ENCODE results near the gene ATP8A2. TPM values are rescaled to one million over a fixed set of nuclear protein-coding genes. Genes with fewer than 3 reads are reported as not detected.

The ATP8A2 gene
- total and polyA plus RNA-seq, 11 donors = 0.01 to 0.29 (median 0.05) TPM; not detected in 2

DNA sequence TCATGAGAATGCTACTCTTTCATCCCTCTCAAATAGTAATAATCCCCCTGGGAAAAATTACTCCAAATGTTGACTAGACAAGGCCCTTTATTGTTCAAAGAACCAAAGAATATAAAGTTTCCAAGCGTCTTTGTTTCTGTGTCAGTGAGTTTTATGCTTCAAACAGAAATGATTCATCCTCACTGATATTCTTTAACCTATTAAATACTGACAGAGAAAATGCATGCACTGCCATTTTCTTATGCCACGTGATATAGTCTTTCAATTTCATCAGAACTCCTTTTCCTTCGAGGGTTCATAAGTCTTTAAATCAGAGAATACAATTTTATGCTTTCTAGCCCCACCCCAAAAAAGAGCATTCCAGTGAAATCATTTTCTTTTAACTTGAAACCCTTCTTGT is 468.5 kb downstream of the ATP8A2 start:
- TF ChIP-seq, protein P1, sequence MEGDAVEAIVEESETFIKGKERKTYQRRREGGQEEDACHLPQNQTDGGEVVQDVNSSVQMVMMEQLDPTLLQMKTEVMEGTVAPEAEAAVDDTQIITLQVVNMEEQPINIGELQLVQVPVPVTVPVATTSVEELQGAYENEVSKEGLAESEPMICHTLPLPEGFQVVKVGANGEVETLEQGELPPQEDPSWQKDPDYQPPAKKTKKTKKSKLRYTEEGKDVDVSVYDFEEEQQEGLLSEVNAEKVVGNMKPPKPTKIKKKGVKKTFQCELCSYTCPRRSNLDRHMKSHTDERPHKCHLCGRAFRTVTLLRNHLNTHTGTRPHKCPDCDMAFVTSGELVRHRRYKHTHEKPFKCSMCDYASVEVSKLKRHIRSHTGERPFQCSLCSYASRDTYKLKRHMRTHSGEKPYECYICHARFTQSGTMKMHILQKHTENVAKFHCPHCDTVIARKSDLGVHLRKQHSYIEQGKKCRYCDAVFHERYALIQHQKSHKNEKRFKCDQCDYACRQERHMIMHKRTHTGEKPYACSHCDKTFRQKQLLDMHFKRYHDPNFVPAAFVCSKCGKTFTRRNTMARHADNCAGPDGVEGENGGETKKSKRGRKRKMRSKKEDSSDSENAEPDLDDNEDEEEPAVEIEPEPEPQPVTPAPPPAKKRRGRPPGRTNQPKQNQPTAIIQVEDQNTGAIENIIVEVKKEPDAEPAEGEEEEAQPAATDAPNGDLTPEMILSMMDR (IDR thresholded peaks at IDR 0.05) = no peak
- no peak for TF ChIP-seq POLR2A (IDR thresholded peaks at IDR 0.05)
- H3K27me3 ChIP-seq = peaks cover 0 to 11% (median 0%) of the 10 kb centered on the region in 9 donors
- 70 to 75% (median 72%) methylated on average over 3 of the region's 3 CpGs for WGBS, 4 donors
- H3K27ac ChIP-seq = no peak overlapping the region
- ATAC-seq = no peak
- intact Hi-C loops (cut with DNase I) = no loop called here
- H3K4me3 ChIP-seq = no peak overlapping the region
- DNase-seq = no peak
- peaks cover 0 to 3% (median 0%) of the 10 kb centered on the region in 12 donors for H3K4me1 ChIP-seq
- H3K36me3 ChIP-seq = no peaks in the 10 kb centered on the region
- H3K9me3 ChIP-seq = no peaks in the 10 kb centered on the region

DNA sequence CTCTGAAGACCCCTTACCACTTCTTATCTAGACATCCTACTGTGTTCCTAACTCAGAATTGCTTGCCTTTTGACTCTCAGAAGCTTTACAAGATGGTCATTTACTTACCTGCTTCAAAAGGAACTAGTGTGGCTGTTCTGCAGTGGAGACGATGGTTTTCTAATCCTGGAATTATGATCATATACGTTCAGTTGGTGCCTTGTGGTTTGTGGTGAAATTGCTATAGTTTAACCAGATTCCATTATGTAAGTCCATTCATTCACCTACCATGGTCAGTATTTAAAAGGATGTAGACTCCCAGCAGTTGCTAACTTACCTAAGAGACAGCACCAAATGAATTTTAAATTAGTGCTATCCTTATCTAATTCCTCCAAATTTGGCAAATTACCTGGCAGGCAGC is 469.2 kb downstream of the ATP8A2 start:
- TF ChIP-seq, protein P1 (IDR thresholded peaks at IDR 0.05) = no peak
- H3K27ac ChIP-seq = no peak overlapping the region
- whole genome bisulfite sequencing, 4 donors = 79 to 93% (median 82%) methylated on average over 2 of the region's 2 CpGs
- no peak overlapping the region for H3K4me3 ChIP-seq
- intact Hi-C loops (cut with DNase I) = no loop called here
- peaks cover 0 to 11% (median 0%) of the 10 kb centered on the region in 9 donors for H3K27me3 ChIP-seq
- DNase-seq = no peak
- H3K4me1 ChIP-seq = peaks cover 0 to 7% (median 0%) of the 10 kb centered on the region in 12 donors
- no peaks in the 10 kb centered on the region for H3K9me3 ChIP-seq
- ATAC-seq = no peak
- H3K36me3 ChIP-seq = no peaks in the 10 kb centered on the region

GRCh38 chr13:25843692-25844091 is 471.9 kb downstream of the ATP8A2 start:
- intact Hi-C loops (cut with DNase I) = no loop called here
- H3K27ac ChIP-seq = no peak overlapping the region
- WGBS, 4 donors = 90 to 91% (median 90%) methylated on average over 4 of the region's 4 CpGs
- ATAC-seq = no peak
- no peak for TF ChIP-seq POLR2A (IDR thresholded peaks at IDR 0.05)
- TF ChIP-seq, protein P1 (IDR thresholded peaks at IDR 0.05) = no peak
- DNase-seq = no peak
- H3K4me1 ChIP-seq = peaks cover 0 to 28% (median 0%) of the 10 kb centered on the region in 12 donors
- no peaks in the 10 kb centered on the region for H3K36me3 ChIP-seq
- peaks cover 0 to 11% (median 0%) of the 10 kb centered on the region in 9 donors for H3K27me3 ChIP-seq
- no peaks in the 10 kb centered on the region for H3K9me3 ChIP-seq
- no peak overlapping the region for H3K4me3 ChIP-seq

DNA sequence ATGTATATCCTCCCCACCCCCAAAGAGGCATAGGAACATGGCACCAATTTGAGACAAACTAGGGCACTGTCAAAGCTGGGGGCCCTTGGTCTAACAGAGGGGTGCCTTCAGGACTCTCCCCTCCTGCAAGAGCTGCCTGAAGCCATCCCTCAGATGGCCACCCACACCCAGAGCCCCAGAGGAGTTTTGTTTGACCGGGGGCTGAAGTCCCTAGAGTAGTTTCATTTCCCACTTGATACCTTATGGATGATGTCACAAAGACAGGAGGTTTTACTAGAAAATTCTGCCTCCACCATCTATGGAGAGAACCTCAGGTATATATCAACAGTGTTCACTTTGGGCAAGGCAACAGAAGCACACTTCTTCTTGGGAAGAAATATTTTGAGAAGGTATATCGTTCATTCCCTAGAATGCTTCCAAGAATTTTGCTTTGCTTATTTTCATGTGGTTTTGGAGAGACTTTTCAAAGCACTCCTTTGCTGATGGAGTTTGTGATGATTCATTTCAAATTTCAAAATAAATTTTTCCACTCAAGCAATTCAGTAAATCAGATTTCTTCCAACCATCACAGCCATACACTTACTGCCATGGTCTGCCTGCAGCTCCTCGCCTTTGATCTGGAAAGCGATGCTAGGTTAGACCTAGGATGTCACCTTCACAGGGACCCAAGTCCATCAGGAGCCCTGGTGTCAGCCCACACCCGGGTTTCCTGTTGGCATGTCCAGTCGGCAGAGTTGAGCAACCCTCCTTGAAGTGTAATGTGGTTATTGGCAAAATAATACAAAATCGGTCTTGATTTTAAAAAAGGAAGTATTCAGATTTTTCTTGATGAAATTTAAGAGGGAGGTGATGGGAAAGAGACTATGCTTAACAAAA is 473.0 kb downstream of the ATP8A2 start:
- TF ChIP-seq POLR2A (IDR thresholded peaks at IDR 0.05) = no peak
- TF ChIP-seq, protein P1 (IDR thresholded peaks at IDR 0.05) = no peak
- Histone ChIP-seq H3K9me3 (no peaks in the 10 kb centered on the region), H3K27me3 (peaks cover 0 to 11% (median 0%) of the 10 kb centered on the region in 9 donors), H3K36me3 (no peaks in the 10 kb centered on the region), H3K27ac (no peak overlapping the region), H3K4me3 (no peak overlapping the region), H3K4me1 (peaks cover 0 to 34% (median 0%) of the 10 kb centered on the region in 12 donors)
- no peak for ATAC-seq
- intact Hi-C loops (cut with DNase I) = no loop called here
- WGBS, 4 donors = 80 to 87% (median 85%) methylated on average over 6 to 7 of the region's 7 CpGs
- DNase-seq = no peak

Measured in heart left ventricle (tissue), 16 donors.